Measurements from ENCODE around the gene MAPK4.

MAPK4 gene

GRCh38 chr18:50751490-50751889, 191.6 kb downstream of the MAPK4 start:
- Histone ChIP-seq H3K27ac (peak overlapping the region; percentile 90), H3K27me3 (ENCODE audit: insufficient read depth, low read depth, severe bottlenecking) (no peaks in the 10 kb centered on the region), H3K9me3 (ENCODE audit: severe bottlenecking) (no peaks in the 10 kb centered on the region), H3K36me3 (no peaks in the 10 kb centered on the region), H3K4me3 (ENCODE audit: low read depth, low read length) (no peak overlapping the region)
- DNase-seq, result peak; percentile 92
- TF ChIP-seq, protein P1, sequence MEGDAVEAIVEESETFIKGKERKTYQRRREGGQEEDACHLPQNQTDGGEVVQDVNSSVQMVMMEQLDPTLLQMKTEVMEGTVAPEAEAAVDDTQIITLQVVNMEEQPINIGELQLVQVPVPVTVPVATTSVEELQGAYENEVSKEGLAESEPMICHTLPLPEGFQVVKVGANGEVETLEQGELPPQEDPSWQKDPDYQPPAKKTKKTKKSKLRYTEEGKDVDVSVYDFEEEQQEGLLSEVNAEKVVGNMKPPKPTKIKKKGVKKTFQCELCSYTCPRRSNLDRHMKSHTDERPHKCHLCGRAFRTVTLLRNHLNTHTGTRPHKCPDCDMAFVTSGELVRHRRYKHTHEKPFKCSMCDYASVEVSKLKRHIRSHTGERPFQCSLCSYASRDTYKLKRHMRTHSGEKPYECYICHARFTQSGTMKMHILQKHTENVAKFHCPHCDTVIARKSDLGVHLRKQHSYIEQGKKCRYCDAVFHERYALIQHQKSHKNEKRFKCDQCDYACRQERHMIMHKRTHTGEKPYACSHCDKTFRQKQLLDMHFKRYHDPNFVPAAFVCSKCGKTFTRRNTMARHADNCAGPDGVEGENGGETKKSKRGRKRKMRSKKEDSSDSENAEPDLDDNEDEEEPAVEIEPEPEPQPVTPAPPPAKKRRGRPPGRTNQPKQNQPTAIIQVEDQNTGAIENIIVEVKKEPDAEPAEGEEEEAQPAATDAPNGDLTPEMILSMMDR (IDR thresholded peaks at IDR 0.05; ENCODE audit: low read depth, low read length), result no peak

DNA sequence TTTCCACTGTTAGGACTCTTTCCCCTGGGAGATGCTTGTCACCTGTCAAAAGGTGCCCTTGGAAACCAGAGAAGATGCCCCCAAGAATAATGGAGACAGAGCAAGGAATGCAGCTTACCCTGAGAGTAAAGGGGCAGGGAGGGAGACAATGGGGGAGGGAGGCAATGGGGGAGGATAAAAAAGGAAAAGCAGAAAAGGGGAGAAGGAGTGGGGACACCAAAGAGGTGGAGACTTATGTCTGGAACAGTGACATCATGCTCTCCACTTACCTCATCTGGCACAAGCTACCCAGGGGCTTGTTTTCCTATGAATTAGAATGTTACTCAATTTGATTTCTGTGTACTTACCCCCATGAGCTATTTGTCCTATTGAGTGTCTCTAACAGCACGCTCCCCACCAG, 192.1 kb downstream of the MAPK4 start:
- Histone ChIP-seq H3K9me3 (ENCODE audit: severe bottlenecking) (no peaks in the 10 kb centered on the region), H3K27me3 (ENCODE audit: insufficient read depth, low read depth, severe bottlenecking) (no peaks in the 10 kb centered on the region), H3K36me3 (no peaks in the 10 kb centered on the region), H3K27ac (peak overlapping the region; percentile 90), H3K4me3 (ENCODE audit: low read depth, low read length) (no peak overlapping the region)
- TF ChIP-seq, protein P1 (IDR thresholded peaks at IDR 0.05; ENCODE audit: low read depth, low read length), result no peak
- DNase-seq, result no peak

GRCh38 chr18:50753311-50753710, 193.4 kb downstream of the MAPK4 start:
- Histone ChIP-seq H3K27me3 (ENCODE audit: insufficient read depth, low read depth, severe bottlenecking) (no peaks in the 10 kb centered on the region), H3K27ac (no peak overlapping the region), H3K9me3 (ENCODE audit: severe bottlenecking) (no peaks in the 10 kb centered on the region), H3K36me3 (no peaks in the 10 kb centered on the region), H3K4me3 (ENCODE audit: low read depth, low read length) (no peak overlapping the region)
- TF ChIP-seq, protein P1 (IDR thresholded peaks at IDR 0.05; ENCODE audit: low read depth, low read length), result no peak
- DNase-seq, result no peak

GRCh38 chr18:50754297-50754696, 194.4 kb downstream of the MAPK4 start:
- H3K27me3 ChIP-seq (ENCODE audit: insufficient read depth, low read depth, severe bottlenecking), result no peaks in the 10 kb centered on the region
- H3K9me3 ChIP-seq (ENCODE audit: severe bottlenecking), result no peaks in the 10 kb centered on the region
- H3K4me3 ChIP-seq (ENCODE audit: low read depth, low read length), result no peak overlapping the region
- H3K36me3 ChIP-seq, result no peaks in the 10 kb centered on the region
- TF ChIP-seq, protein P1 (IDR thresholded peaks at IDR 0.05; ENCODE audit: low read depth, low read length), result no peak
- H3K27ac ChIP-seq, result no peak overlapping the region
- DNase-seq, result no peak

DNA sequence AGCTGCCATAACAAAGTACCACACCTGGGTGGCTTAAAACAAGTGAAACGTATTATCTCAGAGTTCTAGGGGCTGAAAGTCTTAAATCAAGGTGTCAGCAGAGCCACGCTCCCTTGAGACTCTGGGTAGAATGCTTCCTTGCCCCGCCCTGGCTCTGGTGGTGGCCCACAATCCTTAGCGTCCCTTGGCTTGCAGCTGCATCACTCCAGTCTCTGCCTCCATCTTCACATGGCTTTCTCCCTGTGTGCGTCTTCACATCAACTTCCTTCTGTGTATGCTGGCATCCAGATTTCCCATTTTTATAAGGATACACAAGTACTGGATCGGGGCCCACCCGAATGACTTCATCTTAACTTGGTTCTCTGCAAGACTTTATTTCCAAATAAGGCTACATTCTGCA, 197.5 kb downstream of the MAPK4 start:
- peak; percentile 46 for DNase-seq
- no peaks in the 10 kb centered on the region for H3K9me3 ChIP-seq (ENCODE audit: severe bottlenecking)
- H3K27ac ChIP-seq, result no peak overlapping the region
- no peaks in the 10 kb centered on the region for H3K36me3 ChIP-seq
- no peak overlapping the region for H3K4me3 ChIP-seq (ENCODE audit: low read depth, low read length)
- H3K27me3 ChIP-seq (ENCODE audit: insufficient read depth, low read depth, severe bottlenecking), result no peaks in the 10 kb centered on the region
- TF ChIP-seq, protein P1 (IDR thresholded peaks at IDR 0.05; ENCODE audit: low read depth, low read length), result no peak

DNA sequence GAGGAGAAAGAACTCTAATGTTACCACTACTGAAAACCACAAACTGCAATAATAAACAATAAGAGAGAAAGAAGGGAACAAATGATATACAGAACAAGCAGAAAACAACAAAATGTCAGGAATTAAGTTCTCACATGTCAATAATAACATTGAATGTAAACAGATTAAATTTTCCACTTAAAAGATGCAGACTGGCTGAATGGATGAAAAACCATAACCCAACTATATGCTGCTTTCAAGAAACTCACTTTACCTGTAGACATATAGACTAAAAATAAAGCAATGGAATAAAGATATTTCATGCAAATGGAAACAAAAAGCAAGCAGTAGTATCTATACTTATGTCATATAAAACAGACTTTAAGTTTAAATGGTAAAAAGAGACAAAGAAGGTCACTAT, 209.6 kb downstream of the MAPK4 start:
- TF ChIP-seq, protein P1 (IDR thresholded peaks at IDR 0.05; ENCODE audit: low read depth, low read length), result no peak
- H3K27me3 ChIP-seq (ENCODE audit: insufficient read depth, low read depth, severe bottlenecking), result no peaks in the 10 kb centered on the region
- no peaks in the 10 kb centered on the region for H3K36me3 ChIP-seq
- no peak overlapping the region for H3K4me3 ChIP-seq (ENCODE audit: low read depth, low read length)
- H3K27ac ChIP-seq, result no peak overlapping the region
- H3K9me3 ChIP-seq (ENCODE audit: severe bottlenecking), result peaks cover 23% of the 10 kb centered on the region
- no peak for DNase-seq
